NT2/D1 (cell line): ENCODE results near the gene DDB1.

Experiments used
- SUZ12 ChIP-seq: IDR thresholded peaks from 2 replicates; pipeline ENCODE4 v1.6.1; 2011; ENCODE audit not compliant: insufficient read length, insufficient read depth; ENCODE audit errors: extremely low read depth
- YY1 ChIP-seq: IDR thresholded peaks from 2 replicates; pipeline ENCODE4 v1.6.1; 2011; ENCODE audit not compliant: insufficient read length, insufficient read depth

- no peak for TF ChIP-seq SUZ12
- TF ChIP-seq YY1: no peak
These were observed 8.8 kb upstream of the DDB1 start for GRCh38 chr11:61341706-61342105.
